GM18858 (cell line): ENCODE measurements around the gene CHAD.
"Not testable (repeated sequence)": the region's sequence is repeated elsewhere in the genome, so short reads cannot be mapped to it uniquely, and the experiment has no call there.

ENCODE experiments used
- ATAC-seq: cut with Tn5 transposase; IDR thresholded peaks from one replicate; pipeline ENCODE4 v1.9.1; 2021; ENCODE audit not compliant: unreplicated experiment

CHAD gene

DNA sequence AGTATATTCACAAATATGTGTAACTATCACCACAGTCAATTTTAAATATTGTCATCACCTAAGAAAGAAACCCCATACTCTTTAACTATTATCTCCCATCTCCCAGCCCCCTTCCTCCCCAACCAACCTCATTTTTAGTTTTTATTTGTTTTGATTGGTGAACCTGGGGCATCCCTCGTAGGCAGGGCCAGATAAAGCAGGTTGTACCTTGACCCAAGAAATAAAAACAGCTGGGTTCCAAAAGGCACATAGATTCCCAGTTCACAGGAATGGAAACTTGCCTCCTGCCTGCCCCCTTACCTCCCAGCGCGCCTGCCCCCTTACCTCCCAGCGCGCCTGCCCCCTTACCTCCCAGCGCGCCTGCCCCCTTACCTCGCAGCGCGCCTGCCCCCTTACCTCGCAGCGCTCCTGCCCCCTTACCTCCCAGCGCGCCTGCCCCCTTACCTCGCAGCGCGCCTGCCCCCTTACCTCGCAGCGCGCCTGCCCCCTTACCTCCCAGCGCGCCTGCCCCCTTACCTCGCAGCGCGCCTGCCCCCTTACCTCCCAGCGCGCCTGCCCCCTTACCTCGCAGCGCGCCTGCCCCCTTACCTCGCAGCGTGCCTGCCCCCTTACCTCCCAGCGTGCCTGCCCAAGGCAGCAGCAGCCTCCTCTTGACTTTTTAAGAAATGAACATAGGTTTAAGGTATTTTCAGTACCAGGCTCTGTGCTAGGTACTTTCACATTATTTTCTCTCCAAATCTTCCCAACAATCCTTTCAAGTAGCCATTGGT, 7.3 kb upstream of the CHAD start:
- not testable (repeated sequence) for ATAC-seq

DNA sequence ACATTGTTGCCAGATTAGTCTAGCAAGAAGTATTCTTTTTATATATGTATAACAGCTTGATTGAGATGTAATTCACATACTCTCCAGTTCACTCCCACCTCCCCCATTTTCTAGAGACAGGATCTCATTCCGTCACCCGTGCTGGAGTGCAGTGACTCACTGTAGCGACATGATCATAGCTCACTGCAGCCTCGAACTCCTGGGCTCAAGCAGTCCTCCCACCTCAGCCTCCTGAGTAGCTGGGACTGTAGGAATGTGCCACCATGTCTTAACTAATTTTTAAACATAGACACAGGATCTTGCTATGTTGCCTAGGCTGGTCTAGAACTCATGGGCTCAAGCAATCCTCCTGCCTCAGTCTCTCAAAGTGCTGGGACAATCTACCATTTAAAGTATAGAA, 6.7 kb upstream of the CHAD start:
- ATAC-seq: no peak

DNA sequence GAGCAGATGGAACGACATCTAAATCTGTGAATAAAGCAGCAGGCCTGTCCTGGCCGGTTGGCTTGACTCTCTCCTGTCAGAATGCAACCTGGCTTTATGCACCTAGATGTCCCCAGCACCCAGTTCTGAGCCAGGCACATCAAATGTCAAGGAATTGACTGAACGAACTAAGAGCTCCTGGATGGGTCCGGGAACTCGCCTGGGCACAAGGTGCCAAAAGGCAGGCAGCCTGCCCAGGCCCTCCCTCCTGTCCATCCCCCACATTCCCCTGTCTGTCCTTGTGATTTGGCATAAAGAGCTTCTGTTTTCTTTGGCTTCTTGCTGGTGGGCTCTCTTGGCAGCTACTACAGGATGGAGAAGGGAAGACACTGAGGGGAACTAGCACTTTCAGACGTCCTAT, 5.8 kb upstream of the CHAD start:
- no peak for ATAC-seq

DNA sequence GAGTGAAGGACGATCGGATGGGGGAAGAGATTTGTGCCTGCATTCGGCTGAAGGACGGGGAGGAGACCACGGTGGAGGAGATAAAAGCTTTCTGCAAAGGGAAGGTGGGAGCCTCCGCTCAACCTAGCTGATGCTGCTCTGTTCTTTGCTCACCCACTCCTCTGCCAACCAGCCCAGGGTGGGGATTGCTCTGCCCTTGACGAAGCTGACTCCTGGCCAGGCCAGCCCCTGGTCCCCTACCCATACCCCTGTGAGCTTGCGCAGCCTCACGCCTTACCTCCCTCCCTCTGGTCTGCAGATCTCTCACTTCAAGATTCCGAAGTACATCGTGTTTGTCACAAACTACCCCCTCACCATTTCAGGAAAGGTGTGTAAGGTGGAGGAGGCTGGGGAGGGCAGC, 5.2 kb upstream of the CHAD start:
- ATAC-seq: no peak

DNA sequence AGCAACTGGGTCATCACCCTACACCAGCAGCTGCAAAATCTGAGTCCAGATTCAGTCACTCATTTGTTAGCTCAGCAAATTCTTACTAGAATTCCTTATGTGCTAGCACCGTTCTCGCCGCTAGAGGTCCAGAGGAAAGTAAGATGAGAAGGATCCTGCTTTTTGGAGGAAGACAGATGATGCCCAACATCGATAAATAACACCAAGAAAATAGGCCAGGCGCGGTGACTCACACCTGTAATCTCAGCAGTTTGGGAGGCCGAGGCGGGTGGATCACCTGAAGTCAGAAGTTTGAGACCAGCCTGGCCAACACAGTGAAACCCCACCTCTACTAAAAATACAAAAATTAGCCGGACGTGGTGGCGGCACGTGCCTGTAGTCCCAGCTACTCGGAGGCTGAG, 4.1 kb upstream of the CHAD start:
- ATAC-seq: not testable (repeated sequence)

DNA sequence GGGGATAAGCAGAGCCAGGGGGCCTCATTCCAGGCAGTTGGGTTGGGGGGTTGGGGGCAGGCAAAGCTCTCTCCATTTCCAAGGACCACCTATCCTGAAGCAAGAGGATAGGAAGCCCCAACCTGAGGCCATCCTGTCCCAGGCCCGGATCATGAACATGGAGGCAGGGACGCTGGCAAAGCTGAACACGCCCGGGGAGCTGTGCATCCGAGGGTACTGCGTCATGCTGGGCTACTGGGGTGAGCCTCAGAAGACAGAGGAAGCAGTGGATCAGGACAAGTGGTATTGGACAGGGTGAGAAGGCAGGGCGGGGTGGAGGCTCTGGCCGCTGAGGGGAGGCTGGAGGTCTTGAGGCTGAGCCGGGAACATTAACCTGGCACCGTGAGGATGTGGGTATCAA, 3.6 kb upstream of the CHAD start:
- ATAC-seq: no peak

DNA sequence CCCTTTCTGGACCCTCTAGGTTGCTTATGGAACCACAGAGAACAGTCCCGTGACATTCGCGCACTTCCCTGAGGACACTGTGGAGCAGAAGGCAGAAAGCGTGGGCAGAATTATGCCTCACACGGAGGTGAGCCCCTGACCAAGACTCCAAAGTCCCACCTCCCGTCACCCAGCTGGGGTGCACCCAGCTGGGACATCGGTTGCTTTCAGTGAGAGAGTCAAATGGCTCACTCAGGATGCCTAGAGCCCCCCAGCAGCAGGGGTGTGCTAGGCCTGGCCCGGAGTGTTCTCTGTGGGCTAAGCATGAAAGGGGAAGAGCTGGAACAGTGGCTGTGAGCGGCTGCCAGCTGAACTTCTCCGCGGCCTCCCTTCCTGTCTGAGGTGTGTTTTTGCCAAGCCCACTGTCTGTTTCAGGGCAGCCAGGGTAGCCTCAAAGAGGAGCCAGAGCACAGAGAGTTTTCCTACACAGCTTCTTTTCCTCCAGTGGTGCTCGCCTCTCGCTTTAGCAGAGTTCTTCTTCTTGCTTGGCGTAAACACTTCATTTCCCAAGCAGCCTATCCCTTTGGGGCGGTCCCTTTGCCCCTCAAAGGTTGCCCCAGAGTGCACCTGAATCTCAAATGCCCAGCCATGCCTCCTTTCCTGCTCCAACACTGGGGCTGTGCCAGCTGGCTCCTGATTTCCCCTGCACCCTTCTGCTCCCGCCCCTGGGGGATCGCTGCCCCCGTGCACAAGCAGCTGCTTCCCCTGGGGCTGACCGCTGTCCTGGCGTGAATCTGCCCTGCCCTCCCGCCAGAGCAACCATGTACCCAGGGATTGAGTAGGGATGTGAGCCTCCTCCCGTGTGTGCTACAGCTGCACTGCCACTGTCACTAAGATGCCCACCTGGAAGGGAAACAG, 2.6 kb upstream of the CHAD start:
- no peak for ATAC-seq

DNA sequence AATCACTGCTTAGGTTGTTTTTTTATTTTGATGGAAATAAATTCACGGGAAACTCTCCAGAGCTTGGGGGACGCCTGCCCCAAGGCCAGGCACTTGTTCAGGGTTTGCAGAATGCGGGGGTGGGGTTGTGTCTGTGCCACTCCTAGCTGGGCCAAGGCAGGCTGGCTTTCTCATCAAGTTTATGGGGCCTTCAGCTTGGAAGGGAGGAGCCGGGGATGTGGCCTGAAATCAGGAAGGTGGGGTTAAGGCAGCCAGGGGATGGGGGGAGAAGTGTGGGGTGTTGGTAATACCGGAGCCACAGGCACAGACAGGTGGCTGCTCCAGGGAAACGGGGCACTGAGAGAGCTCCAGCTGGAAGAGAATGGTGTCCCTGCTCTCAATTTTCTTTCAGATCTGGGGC, 1.7 kb upstream of the CHAD start:
- no peak for ATAC-seq

DNA sequence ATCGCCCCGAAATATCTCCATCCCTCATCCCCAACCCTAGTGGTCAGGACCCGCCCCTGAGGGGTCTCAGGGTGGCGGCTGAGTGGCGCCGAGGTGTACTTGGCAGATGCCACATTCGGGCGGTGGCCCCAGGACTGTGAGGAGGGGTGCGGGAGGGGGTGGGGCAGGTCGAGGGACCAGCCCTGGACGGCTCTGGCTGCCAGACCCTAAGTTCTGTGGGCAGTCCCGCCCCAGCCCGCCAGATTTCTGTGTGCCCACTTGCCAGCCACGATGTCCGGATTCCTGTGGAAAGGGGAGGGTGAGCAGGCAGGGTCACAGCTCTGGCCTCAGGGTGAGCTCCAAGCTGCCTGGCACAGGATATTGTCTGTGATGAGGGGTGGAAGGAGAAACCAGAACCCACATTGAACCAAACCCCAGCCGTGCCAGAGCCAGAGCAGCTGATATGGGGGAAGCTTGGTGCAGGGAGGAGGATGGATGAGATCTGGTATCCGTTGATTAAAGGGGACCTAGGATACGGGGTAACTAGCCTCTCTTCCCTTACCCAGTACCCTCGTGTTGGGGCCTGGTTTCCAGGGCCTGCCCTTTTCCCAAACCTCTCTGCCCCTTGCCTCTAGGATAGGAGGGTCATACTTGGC, 1.1 kb upstream of the CHAD start:
- ATAC-seq: no peak

DNA sequence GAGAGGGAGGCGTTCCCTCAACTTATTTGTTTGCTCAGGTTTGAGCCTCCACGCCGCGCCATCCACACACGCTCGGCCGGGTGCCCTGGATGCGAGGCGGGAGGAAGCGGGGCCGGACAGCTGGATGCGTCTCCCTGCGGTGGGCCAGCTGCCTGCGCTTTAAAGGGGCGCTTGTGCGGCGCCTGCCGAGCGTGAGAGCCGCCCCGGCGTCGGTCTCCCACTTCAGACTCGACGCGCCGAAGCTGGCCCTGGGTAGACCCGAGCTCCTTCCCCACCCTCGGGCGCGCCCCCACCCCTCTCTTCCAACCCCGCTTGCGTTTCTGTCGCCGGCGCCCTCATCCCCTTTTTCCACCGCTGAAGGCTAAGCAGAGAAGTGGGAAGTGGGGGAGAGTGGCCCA, 527 bp upstream of the CHAD start:
- ATAC-seq: no peak

DNA sequence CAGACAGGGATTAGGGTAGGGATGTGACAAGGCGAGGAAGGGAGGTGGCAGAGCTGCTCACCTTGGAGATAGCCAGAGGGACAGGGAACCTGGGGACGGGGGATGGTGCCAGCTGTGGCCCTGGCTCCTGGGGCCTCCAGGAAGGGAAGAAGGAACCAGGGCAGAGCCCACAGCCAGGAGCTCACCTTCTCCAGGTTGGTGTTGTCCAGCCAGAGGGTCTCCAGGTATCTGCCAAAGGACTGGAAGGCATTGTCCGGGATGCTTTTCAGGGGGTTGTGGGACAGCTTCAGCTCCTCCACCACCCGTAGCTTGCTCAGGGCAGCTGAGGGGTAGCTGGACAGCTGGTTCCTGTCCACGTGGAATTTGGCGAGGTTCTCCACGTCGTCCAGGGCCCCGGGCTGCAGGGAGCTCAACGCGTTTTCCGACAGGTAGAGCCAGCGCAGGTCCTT, 801 bp downstream of the CHAD start:
- no peak for ATAC-seq

DNA sequence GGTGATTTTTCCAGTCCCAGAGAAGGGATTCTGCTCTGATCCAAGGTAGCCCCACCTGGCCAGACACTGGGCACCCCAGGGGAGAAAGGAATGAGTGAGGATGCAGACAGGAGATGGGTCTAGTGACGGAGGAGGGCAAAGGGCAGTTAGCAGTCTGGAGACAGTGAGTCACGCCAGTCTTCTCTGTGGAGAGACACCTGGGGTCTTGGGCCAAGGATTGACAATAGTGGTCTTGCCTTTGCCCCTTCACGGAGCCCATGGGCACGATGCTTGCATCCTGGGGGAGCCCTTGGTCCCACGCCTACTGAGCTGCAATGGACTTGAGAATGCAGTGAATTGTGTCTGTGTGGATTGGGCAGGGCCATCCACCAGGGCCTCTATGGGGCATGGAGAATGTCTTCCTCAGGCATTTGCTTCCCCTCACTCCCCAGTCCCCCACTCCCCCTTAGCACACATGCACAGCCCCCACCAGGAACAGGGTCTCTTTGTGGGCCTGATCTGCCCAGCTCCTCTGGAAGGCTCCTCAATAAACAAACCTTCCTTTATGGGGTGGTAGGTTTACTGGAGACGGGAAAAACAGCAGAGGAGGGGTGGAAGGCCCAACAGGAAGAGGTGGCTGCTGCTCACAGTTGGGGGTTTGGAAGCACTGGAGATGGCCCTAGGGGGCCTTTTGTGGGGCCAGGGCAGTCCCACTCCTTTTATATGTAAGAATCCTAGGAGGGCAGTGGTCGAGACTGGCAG, 1.4 kb downstream of the CHAD start:
- ATAC-seq: no peak

DNA sequence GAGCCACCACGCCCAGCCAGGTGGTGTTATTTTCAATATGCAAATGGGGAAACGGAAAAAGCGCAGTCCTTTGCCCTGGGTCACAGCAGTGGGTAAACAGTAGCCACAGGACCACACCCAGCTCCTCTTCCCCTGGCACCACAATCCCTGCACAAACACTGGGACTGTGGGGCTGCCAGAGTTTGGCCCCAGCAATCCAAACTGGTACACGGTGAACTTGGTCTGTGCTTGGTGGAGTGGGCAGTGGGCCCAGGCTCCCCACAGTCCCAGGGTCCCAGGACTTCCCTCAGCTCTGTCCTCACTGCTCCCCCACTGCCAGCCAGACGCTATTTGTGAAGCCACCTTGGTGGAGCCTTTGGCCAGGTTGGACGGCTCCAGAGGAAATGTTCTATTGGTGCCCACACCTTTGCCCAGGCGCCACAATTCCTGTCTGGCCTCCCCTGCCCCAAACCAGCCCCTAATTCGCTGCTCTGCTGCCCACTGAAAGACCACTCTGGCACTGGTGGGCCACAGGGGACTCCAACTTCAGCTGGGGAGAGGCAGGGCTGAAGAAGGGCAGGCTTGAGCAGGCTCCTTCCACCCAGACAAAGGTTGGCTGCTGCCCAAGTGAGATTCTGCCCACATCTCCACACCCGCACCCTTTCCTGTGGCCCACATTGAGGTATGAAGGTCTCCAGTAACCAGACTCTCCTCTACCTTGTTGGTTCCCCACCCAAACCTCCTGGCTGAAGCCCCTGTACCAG, 2.1 kb downstream of the CHAD start:
- ATAC-seq: no peak

DNA sequence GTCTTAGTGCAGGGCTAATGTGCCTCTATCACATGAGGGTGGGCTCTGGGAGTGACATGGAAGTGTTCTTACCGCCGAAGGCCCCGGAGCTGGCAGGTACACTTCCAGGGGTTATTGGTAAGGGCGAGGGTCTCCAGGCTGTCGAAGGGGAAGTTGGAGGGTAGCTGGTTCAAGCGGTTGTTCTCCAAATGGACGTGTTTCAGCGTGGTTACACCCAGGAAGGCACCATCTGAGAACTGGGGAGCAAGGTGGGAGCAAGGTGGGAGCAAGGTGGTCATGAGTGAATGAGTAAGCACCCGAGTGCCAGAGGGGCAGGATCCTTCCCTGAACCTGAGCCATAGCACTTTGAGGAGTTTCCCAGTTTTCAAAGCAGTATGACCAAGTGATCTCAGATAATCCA, 3.0 kb downstream of the CHAD start:
- no peak for ATAC-seq

DNA sequence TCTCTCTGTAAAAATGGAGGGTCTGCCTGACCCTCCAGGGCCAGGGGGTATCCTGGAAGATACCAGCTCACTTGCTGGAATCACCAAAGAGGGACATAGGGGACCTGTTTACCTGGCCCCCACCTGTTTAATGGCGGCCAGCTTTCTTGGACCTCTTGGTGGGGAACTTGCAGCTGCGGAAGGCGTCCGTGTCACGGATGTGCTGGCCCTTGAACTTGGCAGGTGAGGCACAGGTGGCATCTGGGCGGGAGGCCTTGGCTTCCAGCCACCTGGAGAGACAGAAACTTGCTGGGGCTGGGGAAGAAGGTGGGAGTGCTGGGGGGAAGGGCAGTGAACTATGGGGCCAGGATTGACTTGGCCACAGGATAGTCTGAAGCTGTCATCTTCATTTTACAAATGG, 3.5 kb downstream of the CHAD start:
- ATAC-seq: no peak

DNA sequence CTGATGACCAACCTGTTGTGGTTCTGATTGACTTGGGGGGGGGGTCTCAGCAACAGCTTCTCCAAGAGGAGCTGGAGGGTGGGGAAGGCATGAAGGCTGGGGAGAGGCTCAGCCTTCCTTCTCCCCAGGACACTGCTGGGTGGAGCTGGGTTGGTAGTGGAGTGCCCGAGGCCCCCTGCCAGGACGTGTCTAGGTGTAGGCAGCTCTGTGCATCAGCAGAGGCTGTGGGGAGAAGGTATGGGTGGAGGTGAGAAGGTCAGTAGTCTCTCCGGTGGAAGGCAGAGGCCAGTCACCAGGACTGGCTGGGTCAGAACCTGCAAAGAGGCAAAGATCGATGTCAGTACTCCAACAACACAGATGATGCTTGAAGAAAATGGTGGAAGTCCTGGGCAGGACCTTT, 3.9 kb downstream of the CHAD start:
- no peak for ATAC-seq

DNA sequence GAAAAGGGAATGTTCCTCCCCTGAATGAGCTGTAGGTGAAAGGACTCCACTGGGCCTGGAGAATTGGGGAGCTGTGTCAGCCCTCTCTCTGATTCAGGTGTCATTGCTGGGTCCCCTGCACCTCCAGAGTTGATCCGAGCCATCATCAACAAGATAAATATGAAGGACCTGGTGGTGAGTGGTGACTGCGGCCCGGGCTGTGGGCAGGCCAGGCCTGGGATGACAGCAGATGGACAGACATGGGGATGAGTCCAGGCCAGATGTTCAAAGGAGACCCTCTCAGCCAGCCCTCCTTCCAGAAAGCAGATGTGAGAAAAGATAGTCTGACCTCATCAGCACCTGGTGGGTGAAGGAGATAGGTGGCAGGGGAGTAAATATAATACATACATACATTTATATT, 4.6 kb downstream of the CHAD start:
- ATAC-seq: no peak

DNA sequence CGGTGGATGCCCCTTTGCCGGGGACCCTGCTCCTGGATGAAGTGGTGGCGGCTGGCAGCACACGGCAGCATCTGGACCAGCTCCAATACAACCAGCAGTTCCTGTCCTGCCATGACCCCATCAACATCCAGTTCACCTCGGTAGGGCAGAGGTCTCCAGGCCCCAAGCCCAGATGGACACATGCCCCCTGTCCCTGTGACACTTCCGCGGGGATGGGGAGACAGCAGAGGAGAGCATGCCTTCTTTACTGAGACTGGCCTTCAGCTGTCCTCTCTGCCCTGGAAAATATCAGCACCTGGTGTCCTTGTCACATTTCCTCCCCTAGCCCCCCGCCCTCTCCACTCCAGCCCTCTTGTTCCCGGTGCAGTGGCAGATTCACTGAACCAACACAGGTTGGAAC, 6.2 kb downstream of the CHAD start:
- ATAC-seq: no peak

DNA sequence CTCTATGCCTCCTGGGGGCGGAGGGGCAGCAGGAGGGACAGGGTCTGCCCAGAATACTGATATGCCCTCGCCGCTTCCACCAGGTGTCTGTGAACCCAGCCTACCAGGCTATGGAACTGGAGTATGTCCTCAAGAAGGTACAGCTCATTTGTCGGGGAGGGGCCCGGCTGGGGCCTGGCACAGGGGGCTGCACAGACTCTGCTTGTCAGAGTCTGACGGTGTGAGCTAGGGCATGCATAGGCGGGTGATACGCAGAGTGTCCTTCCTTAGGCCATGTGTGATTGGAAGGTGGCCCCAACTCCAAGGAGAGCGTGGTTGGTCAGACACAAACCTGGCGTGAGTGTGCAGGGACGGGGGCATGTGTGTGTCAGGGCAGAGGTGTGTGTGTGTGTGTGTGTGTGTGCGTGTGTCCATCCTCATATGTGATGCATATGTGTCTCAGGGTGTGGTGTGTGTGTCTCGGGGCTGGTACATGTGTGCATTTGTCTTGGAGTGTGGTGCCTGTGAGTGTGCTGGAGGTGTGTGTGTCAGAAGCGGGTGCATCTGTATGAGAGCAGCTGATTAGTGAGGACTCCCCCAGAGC, 7.0 kb downstream of the CHAD start:
- ATAC-seq: no peak
